Eye (tissue), 1 donor: ENCODE results near the gene AK3.

ENCODE experiments used
- DNase-seq: peaks from one replicate; pipeline ENCODE4 v3.0.0-alpha.2; 2015

AK3 gene

GRCh38 chr9:4746278-4747030 lies 5.5 kb upstream of the AK3 start:
- no peak for DNase-seq

- no peak for DNase-seq
These were observed 2.3 kb upstream of the AK3 start for GRCh38 chr9:4743131-4743875.

- no peak for DNase-seq
These were observed 1.2 kb upstream of the AK3 start for GRCh38 chr9:4742246-4742645.

GRCh38 chr9:4741365-4742089 lies 525 bp upstream of the AK3 start:
- DNase-seq: peak; percentile 71

GRCh38 chr9:4740388-4740637 lies 689 bp downstream of the AK3 start:
- peak; percentile 83 for DNase-seq

DNA sequence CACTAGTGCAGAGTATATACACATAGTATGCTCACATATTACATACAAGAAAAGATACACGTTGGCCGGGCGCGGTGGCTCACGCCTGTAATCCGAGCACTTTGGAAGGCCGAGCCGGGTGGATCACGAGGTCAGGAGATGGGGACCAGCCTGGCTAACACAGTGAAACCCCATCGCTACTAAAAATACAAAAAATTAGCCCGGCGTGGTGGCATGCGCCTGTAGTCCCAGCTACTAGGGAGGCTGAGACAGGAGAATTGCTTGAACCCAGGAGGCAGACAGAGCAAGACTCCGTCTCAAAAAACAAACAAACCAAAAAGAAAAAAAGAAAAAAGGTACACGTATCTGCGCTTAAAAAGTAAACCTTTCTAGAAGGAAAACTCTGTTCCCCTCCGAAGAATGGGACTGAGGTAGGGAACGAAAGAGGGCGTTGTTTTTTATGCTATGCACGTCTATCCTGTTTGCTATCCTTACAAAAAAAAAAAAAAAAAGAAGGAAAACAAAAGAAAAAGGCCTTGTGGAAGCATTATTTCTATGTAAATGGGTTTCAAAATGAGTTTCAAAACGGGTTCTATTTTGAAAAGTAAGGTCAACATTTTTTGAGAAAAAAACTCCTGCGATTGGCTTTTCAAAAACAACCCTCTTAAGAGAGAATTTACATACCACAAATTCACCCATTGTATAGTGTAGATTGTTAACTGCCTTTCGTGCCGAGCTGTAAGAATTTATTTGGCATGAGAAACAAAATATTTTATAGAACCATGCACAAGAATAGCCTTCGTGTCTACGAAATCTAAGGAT lies 1.2 kb downstream of the AK3 start:
- DNase-seq: no peak

DNA sequence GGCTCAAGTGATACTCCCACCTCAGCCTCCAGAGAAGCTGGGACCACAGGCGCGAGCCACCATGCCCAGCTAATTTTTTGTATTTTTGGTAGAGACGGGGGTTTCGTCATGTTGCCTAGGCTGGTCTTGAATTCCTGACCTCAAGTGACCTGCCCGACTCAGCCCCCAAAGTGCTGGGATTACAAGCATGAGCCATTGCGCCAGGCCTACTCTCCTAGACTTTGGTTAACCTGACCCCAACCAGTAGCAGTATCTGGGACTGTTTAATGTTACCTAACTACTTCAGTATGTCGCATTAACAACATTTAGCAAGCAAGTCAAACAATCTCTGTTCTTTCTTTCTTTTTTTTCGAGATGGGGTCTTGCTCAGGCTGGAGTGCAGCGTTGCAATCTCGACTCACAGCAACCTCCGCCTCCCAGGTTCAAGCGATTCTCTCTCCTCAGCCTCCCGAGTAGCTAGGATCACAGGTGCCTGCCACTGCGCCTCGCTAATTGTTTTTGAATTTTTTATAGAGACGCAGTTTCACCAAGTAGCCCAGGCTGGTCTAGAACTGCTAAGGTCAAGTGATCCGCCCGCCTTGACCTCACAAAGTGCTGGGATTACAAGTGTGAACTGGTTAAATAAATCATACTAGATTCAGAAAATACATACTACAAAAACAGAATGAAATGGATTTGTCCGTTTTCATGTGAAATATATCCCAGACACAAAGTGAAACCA lies 2.0 kb downstream of the AK3 start:
- peak; percentile 11 for DNase-seq

DNA sequence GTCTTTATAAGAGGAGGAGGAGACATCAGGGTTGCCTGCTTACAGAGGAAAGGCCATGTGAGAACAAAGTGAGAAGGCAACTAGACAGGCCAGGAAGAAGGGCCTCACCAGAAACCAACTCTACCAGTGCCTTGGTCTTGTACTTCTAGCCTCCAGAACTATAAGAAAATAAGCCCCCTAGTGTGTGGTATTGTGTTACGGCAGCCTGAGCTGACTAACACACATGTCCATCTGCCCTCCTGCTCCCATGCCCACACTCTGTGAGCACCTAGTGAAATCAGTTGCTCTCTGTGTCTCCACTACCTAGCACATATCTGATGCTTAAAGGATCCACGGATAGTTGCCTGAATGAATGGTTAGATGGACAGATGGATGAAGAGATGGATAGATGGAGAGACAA lies 6.9 kb downstream of the AK3 start:
- no peak for DNase-seq

DNA sequence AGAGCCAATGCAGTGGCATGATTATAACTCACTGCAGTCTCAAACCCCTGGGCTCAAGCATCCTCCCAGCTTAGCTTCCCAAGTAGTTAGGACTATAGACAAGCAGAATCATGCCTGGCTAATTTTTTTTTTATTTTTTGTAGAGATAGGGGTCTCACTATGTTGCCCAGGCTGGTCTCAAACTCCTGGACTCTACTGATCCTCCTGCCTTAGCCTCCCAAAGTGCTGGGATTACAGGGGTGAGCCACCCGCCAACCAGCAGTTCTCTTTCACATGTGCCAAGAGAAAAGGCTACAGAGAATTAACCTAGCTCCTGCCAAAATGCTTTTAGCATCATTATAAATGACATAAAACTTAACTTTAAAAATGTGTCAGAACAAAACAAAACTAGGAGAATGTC lies 8.1 kb downstream of the AK3 start:
- DNase-seq: no peak

- no peak for DNase-seq
These were observed 13.4 kb downstream of the AK3 start for GRCh38 chr9:4727593-4727992.

- no peak for DNase-seq
These were observed 15.1 kb downstream of the AK3 start for GRCh38 chr9:4725706-4726442.

GRCh38 chr9:4721736-4722135 lies 19.3 kb downstream of the AK3 start:
- no peak for DNase-seq

GRCh38 chr9:4718911-4719310 lies 22.1 kb downstream of the AK3 start:
- no peak for DNase-seq

GRCh38 chr9:4717815-4718214 lies 23.2 kb downstream of the AK3 start:
- DNase-seq: no peak

DNA sequence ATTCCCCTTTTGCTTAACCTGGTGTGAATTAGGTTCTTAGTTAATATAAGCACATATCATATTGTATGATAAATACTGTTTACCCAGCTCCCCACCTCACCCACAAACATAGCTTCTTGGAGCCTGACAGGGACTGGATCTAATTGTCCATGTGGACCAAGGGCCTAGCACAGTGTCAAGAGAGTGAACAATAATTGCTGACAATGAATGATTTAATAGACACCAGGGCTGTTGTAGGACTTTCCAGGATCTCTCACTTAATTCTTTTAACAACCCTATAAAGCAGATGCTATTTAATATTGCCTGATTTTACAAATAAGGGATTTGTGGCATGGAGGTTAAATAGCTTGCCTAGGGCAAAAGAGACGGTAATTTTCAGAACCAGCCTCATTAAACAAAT lies 24.8 kb downstream of the AK3 start:
- DNase-seq: no peak

- DNase-seq: no peak
These were observed 26.6 kb downstream of the AK3 start for GRCh38 chr9:4714266-4715016.

GRCh38 chr9:4713849-4714248 lies 27.2 kb downstream of the AK3 start:
- no peak for DNase-seq

DNA sequence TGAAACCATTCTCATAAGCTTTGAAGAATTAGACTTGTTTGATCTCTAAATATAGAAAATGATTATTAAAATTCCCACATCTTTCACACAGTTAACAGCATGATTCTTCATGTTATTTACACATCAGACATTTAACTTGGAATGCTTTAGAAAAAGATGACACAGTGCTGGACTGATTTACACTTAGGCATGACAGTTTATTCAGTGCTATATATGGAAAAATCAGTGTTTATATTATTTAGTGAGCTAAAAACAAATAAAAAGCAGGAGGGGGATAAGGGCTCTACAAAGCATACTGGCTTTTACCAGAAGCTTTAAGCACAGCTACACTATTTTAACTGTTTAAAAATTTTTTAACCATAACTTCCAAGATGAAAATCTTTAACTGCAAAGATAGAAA lies 31.6 kb downstream of the AK3 start:
- no peak for DNase-seq

DNA sequence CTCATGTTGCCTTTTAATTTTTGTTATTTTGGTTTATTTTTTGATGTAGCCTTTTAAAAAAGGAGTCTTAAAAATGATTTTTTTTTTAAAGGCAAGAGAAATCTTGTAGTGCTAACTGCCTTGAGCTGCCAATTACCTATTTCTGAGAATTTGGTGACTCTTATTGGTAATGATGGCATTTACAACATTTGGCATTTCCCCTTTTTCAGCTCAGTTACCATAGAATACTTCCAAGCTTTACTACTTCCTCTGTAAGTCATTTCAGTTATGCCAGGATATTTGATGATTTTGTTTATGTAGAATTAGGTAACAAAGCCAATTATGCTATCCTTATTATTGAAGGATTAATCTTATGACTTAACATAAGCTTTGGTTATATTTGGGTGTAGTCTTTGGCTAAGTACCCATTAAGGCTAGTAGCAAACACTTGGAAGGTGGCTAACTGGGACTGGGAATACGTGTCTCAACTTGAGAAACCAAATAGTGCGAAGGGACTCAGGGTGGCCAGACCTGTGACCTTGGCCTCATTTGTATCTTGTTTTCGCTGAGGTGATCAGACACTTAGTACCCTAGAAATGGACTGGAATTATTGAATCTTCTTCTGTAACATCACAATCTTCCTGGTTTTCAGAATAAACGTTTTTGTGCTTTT lies 33.9 kb downstream of the AK3 start:
- DNase-seq: no peak

DNA sequence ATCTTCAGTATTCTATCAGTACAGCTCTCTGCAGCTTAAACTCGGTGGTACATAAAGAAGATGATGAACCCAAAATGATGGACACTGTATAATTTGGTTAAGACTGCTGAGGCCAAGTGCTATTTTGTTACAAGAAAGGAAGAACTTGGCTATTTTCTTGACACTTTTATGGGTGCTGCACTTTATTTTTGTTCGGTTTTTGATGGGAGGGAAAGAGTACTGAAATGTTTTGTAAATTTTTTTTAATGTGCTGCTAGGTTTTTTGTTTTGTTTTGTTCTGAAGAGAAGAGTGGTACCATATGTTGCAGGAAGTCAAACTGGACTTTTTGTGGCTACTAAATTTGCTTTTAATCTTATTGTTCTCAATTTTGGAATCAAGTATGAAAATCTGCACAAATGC lies 35.0 kb downstream of the AK3 start:
- DNase-seq: no peak

- DNase-seq: no peak
These were observed 36.9 kb downstream of the AK3 start for GRCh38 chr9:4704129-4704528.
